HEK293T (cell line): ENCODE results near the gene HYAL3.

ENCODE experiments used
- BHLHE40 ChIP-seq: fragments of 450-650 bp; IDR thresholded peaks from 2 replicates; pipeline ENCODE4 v1.6.1; 2016; ENCODE audit warnings: mild to moderate bottlenecking, moderate library complexity, borderline replicate concordance
- CTBP1 ChIP-seq: fragments of 450-650 bp; IDR thresholded peaks from 2 replicates; pipeline ENCODE4 v1.6.1; 2016; ENCODE audit warnings: borderline replicate concordance
- FOXK2 ChIP-seq: fragments of 450-650 bp; IDR thresholded peaks from 2 replicates; pipeline ENCODE4 v1.6.1; 2016; ENCODE audit warnings: mild to moderate bottlenecking
- FOXM1 ChIP-seq: fragments of 450-650 bp; IDR thresholded peaks from 2 replicates; pipeline ENCODE4 v1.6.1; 2017; ENCODE audit warnings: mild to moderate bottlenecking, borderline replicate concordance
- HDGF ChIP-seq: fragments of 450-650 bp; IDR thresholded peaks from 2 replicates; pipeline ENCODE4 v1.6.1; 2017; ENCODE audit warnings: antibody characterized with exemption, borderline replicate concordance
- LEF1 ChIP-seq: fragments of 450-650 bp; IDR thresholded peaks from 2 replicates; pipeline ENCODE4 v1.6.1; 2017; ENCODE audit warnings: mild to moderate bottlenecking, borderline replicate concordance
- NFRKB ChIP-seq: fragments of 450-650 bp; IDR thresholded peaks from 2 replicates; pipeline ENCODE4 v1.6.1; 2016; ENCODE audit warnings: mild to moderate bottlenecking, moderate library complexity
- SP1 ChIP-seq: fragments of 450-650 bp; IDR thresholded peaks from 2 replicates; pipeline ENCODE4 v1.6.1; 2017
- SUZ12 ChIP-seq: fragments of 450-650 bp; IDR thresholded peaks from 2 replicates; pipeline ENCODE4 v1.6.1; 2016; ENCODE audit warnings: mild to moderate bottlenecking
- TARDBP ChIP-seq: fragments of 450-650 bp; IDR thresholded peaks from 2 replicates; pipeline ENCODE4 v1.6.1; 2016

GRCh38 chr3:50269977-50270413 lies 29.2 kb downstream of the HYAL3 start:
- TF ChIP-seq FOXM1 (no peak), SP1 (no peak), SUZ12 (no peak), FOXK2 (no peak), LEF1 (no peak), BHLHE40 (no peak), NFRKB (no peak), CTBP1 (no peak), TARDBP (no peak), HDGF (no peak)
